NK-92 (cell line): ENCODE data around the gene MARK3.

ENCODE experiments used
- DNase-seq: peaks from one replicate; lab custom pipeline; 2025; ENCODE audit not compliant: unreplicated experiment; lab: John Stamatoyannopoulos, UW

The MARK3 gene

DNA sequence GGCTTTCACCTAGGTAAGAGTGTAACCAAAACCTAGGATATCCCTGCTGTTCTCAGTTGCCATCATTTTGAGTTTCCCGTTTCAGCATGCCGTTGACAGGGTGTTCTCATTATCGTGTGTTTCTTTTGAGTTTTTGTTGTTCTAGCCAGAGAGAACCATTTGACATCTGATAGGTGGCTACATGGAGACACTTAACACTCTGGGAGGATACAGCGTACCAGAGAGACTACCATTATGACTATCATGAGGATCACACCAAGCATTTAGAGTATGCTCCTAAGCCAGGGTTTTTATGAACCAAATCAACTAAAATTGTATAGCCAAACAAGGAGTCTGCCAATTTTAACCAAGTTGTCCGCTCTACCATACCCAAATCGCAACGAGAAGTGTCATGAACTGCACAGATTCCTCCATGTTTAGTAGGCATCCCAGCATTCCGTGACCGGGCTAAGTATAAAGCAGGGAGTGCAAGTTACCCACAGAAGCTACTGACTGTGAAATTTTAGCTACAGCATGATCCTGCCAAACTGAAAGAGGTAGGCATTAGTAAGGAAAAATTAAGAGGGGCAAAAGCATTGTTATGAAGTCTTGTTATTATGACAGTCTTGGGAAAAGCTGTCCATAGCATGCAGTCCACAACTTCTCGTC, 48.8 kb downstream of the MARK3 start:
- no peak for DNase-seq

DNA sequence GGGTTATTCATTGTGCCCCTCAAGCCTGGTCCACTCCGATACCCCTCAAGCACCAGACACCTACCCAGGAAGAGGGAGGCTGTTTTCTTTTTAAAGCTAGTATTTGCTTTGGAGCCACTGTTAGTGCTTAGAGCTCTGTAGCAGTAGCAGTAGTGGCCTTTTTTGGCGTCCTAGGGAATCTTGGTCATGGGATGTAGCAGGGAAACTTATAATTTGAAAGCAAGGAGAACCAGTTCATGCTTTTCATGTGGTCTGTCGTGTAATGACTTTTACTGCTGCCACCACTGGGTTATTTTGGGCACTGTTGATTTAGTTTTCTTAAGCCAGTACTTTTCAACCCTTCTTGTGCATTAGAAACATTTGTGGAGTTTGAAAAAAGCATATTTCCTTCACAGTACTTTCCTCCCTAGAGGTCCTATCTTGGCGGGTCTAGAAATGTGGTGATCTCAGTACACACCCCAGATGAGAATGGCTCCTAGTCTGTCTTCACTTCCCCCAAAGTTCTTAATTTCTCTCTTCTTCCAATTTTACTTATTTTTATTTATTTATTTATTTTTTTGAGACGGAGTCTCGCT, 49.7 kb downstream of the MARK3 start:
- DNase-seq = no peak

DNA sequence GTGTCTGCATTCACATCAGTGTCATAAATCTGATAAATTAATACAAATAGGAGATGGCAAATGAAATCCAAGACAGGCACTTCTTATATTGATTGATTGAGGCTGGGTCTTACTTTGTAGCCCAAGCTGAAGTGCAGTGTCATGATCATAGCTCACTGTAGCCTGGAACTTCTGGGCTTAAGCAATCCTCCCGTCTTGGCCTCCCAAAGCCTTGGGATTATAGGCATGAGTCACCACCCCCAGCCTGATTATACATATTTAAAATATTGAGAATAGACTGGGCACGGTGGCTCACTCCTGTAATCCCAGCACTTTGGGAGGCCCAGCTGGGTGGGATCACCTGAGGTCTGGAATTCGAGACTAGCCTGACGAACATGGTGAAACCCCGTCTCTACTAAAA, 51.3 kb downstream of the MARK3 start:
- DNase-seq = no peak

DNA sequence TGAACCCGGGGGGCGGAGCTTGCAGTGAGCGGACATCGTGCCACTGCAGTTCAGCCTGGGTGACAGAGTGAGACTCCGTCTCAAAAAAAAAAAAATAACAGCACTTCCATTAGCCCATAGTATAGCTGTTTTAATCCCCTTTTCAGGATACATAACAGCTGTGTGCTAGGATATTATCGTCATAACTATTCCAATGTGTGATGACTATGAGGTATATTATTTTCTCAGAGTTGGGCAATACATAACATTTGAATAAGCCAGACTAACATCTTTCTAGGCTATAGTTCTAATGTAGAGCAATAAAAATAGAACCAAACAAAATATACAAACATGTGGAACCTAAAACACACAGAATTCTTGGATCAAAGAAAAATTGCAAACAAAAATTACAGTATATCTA, 57.1 kb downstream of the MARK3 start:
- DNase-seq = no peak

DNA sequence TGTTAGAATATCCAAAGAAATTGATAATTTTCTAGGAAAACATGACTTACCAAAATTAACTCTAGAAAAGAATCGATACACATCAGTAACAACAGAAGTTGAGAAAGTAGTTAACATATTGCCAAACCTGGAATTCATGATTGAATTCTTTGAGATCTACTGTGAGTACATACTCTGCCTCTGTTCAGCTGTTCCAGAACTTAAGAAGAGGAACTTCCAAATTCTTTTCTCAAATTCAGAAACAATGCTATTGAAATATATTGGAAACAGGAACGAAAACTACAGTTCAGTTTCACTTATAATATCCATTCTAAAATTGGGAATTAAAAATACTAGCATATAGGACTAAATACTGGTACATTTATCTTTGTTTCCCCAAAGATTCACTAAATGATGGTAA, 57.9 kb downstream of the MARK3 start:
- no peak for DNase-seq

DNA sequence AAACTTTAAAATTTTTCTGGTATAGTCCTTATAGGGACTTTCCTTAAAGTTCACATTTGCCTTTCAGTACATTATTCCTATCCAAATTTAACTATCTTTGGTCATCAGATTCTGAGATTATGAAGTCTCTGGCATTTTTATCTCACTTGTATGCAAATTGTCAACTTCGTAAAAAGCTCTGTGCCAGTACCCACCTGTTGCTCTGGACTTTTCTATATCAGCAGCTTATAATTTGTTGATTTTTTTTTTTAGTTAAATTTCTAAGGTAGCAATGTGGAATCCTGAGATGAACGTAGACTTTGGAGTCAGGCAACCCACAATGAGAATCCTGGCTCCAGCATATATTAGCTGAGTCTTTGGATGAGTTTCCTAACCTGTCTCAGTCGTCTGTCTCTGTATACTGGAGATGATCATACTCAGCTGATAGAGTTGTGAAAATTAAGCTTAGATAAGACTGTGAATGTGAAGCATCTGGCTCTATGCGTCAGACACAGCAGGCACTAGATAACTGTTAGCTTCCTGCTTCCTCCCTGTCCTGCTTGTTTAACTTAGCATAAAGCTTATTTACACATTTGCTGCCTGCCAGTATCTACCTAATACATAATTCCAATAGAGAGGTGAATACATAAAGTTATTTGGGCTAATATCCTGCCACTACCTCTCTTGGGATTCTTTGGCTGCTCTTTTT, 59.8 kb downstream of the MARK3 start:
- no peak for DNase-seq

DNA sequence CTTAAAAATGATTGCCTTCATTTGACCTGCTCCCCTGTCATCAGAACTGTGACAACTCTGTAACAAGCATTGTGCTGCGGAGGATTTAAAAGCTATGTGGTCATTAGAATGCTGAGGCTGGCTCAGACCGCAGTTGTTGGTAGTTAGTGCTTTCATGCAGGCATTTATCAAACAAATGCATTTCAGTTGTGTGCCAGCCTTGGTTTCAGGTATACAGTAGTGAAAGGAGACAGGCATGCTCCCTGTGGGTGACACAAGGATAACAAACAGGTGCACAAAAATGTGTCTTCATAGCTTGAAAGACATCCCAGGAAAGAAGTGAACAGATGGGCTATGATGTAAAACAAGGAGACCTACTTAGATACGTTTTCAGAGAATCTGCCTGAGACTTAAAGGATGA, 60.6 kb downstream of the MARK3 start:
- no peak for DNase-seq

DNA sequence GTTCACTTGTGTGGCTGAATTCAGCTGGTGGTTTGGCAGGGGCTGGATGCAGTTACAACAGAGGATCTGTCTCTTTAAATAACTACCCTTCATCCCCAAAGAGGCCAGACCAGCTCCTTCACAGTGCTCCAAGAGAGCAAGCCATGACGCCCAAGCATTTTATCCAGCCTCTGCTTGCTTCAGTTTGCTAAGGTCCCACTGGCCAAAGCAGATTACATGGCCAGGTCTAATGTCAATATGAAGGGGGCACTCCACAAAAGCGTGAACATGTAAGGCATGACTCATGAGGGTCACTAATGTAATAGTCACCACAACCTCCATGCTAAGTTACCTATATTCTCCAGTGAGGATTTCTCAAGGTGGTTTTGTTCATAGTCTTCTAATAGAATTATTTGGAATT, 62.9 kb downstream of the MARK3 start:
- no peak for DNase-seq

DNA sequence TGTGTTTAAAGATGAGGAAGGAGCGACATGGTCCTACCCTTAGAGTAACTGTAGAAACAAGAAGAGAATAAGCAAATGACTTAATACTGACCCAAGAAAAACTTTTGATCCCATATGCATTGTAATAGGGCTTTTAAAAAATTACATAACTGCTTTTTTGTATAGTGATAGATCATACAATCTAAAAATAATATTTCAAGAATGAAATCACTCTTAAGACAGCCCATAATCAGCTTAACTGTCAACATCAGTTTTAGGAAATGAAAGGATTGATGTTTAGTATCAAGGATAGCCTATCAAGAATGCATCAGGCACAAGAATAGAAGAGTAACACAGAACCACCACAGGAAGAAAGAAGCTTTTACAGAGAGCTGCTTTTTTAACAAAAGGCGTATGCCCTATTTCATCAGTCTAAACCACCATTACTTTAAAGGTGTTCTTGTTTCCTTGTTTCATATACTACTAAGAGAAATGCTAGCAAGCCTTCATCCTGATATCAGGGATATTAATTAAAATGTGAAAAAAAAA, 64.5 kb downstream of the MARK3 start:
- no peak for DNase-seq

DNA sequence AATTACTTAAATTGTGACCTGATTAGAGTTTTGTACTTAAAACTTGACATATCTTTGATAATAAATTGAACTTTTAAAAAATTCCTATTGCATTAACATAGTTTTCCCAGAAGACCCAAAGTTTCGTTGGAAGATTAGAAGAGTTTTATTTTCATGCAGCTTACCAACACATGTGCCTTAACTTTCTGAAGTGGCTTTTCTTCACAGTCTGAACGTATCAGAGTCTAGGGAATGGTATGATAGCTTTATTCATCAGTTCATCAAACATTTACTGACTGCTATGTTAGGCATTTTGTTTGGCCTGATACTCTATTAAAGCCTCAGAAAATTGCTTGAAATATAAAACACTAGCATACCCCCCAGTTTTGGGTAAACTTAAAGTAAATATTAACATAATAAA, 65.2 kb downstream of the MARK3 start:
- no peak for DNase-seq

DNA sequence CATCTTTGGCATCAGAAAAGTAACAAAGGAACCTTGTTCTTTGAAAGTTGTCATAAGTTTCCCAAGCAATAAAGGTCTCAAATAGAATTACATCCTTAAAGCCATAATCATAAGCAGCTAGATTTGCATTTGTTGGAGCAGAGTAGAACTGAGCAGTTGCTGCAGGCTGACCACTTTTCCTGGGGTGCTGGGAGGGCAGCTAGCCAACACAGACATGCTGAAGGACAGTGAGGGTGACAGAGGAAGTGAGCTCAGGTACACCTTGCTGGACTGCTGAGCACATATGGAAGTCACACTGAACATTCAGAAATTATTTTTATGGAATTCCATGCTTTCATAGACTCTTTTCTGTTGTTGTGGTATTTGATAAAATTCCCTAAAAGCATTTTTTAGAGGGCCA, 66.2 kb downstream of the MARK3 start:
- no peak for DNase-seq

DNA sequence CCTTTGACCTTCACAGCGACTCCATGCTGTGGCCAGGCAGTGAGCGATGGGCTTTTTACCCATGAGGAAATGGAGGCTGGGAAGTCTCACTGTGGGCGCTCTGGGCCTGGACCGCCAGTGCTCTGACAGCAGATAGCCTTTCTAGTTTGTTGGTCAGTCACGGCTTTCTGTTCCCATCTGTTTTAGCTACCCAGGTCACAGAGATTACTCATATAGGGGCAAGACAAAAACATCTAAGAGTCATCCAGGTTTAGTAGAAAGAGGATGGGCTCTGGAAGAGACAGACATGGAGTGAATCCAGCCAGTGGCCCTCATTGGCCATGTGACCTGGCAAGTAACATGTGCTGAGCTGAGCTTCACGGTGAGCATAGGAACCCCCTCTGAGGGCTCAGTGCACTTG, 68.6 kb downstream of the MARK3 start:
- DNase-seq = no peak

DNA sequence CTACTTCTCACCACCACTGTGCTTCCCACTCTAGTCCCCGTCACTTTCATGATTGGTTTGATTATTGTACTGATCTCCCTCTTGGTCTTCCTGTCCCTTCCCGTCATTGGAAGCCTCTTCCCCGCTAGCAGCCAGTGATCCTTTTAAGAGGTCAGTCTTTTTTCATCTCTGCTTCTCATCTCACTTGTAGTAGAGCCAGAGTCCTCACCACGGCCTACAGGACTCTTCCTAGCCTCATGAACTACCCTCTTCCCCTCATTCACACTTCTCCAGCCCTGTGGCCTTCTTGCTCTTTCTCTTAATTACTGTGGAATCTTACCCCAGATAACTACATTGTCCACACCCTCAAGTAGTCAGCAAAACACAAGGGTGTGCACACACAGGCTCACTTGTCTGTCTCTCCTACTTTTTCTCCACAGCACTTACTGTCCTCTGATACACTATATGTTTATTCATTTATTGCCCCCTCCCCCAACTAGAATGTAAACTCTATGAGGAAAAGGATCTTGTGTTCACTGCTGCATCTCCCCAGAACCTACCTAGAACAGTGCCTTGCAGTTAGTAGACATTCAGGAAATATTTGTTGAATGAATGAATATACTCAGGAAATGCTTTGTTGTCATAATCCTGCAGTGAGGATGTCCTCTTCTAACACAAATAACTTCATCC, 71.1 kb downstream of the MARK3 start:
- no peak for DNase-seq

DNA sequence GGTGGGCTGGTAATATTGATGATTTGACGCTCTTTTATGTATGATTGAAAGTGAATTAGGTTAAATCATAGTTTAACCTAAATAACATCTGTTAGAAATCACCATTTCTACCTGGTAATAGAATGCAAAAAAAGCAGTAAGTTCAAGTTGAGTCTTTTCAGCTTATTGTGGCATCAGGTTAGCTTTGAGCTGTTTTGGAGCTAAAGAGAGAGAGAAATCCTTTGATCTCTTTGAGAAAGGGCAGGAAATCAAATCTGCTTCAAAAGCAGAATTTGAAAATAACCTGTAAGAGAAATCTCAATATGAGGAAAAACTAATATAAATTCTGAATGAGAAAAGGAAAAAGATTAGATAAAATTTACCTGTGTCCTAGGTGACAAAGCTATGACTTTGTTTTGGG, 75.2 kb downstream of the MARK3 start:
- DNase-seq = no peak

DNA sequence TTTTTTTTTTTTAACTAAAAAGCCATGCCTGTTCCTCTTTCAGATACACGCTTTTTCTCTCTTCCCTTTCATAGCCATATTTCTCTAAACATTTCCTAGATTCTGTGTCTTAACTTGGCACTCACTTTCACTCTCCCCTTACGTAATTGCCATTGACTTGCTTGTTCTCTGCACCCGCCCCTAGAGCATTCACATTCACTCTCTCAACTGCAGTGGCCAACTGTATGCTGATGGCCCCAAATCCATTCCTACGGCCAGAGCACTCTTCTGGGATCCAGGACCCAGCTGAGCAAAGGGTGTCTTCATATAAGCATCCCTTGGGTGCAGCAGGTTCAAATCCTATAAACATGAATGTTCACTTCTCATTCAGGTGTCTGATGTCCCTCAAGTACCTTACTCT, 77.9 kb downstream of the MARK3 start:
- DNase-seq = no peak

DNA sequence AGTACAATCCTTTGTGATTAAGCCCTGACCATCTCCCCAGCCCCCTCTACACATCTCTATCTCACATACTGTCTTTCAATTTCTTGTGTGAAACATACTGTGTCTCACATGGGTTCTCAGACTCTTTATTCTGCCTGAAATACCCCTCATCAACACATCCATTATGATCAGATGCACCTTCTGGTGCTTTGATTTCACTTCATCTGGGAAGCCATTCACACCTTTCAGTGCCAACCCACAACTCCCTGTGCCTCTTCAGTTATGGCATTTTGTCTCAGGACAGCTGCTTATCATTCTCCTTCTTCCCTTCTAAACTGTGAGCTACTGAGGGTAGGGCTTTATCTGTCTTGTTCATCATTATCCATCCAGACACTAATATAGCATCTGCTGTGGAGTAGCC, 78.6 kb downstream of the MARK3 start:
- no peak for DNase-seq

DNA sequence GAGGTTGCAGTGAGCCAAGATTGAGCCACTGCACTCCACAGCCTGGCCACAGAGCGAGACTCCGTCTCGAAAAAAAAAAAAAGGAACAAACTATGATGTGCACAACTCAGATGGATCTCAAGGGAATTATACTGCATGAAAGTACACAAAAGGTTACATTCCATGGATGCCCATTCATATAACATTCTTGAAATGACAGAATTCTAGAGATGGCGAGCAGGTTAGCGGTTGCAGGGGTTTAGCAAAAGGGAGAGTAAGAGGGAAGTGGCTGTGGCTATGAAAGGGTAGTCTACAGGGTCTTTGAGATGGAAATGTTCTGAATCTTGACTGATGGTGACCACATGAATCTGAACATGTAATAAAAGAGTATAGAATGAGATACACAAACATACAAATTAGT, 87.7 kb downstream of the MARK3 start:
- no peak for DNase-seq

DNA sequence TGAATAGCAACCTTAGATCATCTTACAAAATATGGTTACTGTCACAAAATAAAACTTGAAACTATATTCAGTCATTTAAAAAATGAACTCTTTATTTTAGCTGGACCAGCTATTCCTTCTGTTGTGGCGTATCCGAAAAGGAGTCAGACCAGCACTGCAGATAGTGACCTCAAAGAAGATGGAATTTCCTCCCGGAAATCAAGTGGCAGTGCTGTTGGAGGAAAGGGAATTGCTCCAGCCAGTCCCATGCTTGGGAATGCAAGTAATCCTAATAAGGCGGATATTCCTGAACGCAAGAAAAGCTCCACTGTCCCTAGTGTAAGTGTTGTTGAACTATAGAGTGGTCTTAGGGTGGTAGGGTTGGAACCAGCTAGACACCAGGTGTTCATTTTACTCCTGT, 89.7 kb downstream of the MARK3 start:
- no peak for DNase-seq

DNA sequence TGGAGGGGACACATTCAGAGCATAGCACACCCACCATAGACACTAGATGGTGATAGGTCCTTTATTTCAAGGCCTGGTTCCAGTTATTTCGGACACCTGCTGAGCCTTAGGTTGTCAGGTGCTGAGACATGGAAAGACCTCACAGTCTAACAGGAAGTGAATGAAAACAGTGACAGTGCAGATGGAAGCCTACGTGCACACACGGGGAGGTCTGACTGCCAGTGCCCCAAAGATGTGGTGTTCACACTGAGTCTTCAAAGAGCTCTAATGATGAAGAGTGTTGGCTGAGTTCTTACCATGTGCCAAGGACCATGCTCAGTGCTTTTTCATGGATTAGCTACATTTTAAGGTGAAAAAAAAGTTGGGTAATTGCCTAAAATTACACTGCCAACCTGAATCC, 90.8 kb downstream of the MARK3 start:
- DNase-seq = no peak

DNA sequence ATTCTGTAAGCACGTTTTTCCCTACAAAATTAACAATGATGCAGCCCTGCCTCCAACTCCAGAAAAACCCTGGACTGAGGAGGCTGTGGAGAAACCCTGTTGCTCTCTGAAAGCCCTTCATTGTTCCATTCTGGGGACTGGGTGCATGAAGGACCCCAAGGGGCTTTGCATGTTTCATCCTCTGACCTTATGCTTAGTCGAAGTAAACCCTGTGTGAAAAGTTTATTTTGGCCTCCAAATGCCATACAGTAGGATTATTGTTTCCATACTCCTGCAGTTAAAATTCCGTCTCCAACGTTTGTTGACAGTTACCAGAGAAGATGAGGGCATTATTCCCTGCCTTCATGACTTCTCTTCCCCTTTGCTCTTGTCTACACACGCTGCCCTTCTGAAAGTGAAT, 91.4 kb downstream of the MARK3 start:
- no peak for DNase-seq

DNA sequence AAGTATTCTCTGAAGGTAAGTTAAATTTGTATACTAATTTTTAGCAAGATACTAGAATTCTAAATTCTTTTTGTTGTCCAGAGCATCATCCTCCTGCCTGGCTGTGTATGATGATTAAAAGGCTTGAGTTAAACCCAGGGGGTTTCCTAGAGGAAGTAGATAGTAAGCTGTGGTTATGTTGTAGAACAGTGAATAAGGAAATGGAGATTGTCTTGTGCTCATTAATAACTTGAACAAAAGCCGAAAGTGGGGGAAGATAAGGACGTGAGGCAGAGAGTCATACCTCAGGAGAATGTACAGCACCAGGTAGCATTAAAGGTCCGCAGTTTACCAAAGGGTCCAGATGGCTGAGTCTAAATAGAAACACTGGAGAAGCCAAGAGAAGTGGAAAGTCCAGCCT, 95.4 kb downstream of the MARK3 start:
- no peak for DNase-seq

DNA sequence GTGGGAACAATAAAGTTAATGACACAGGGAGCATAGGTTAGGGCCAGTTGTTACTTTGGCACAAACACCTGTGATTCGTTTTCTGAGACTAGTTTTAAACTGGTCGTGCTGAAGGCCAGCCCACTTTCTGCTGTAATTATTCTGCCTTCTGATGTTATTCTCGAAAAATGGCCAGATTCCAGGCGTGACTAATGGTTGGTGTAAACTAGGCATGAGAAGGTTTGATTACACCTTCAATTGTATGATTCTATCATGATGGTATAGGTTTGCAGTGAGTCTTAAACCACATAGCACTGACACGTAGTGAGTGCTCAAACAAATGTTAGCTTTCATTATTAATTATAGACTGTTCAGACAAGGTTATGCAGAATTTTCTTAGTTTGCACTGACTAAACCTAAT, 98.4 kb downstream of the MARK3 start:
- no peak for DNase-seq
